Purkinje cell (primary cell): ENCODE data around the gene CD226. TPM values are rescaled to one million over a fixed set of nuclear protein-coding genes. Genes with fewer than 3 reads are reported as not detected.

Source experiments
- polyA plus RNA-seq: library from polyadenylated mRNA; unstranded; fragments of >200 nt; fragmentation: Nextera tagmentation; gene quantifications from 2 replicates; pipeline ENCODE4 v1.2.1, GENCODE V29; 2014

CD226 gene
- polyA plus RNA-seq = 0.10 and 1.2 TPM in 2 replicates

GRCh38 chr18:69947361-69948133, at the start of gene CD226:
Gene CD226 (minus strand): TSS chr18:69947873. CDS start chr18:69947406, 467 bp downstream.

